ENCODE results near the gene TMEM87B. TPM values are rescaled to one million over a fixed set of nuclear protein-coding genes. Genes with fewer than 3 reads are reported as not detected.

TMEM87B gene
- total and polyA plus RNA-seq, 7 donors = 1.7 to 6.0 (median 3.2) TPM

- Histone ChIP-seq H3K4me1 (no peaks in the 10 kb centered on the region), H3K27me3 (ENCODE audit: insufficient read depth in 3 of 3, low read length in 2 of 3) (no peaks in the 10 kb centered on the region), H3K4me3 (no peak overlapping the region), H3K27ac (no peak overlapping the region), H3K9me3 (no peaks in the 10 kb centered on the region), H3K36me3 (ENCODE audit: insufficient read depth in 1 of 2, low read depth in 1 of 2) (peaks cover 0 to 9% of the 10 kb centered on the region in 2 donors)
- TF ChIP-seq CTCF (IDR thresholded peaks at IDR 0.05) = no peak
- intact Hi-C loops (cut with DNase I) = loop anchor here in 1 of 2 donors (2.0 kb wide), 1 partner anchor 38 kb away; no protein-coding TSS in a partner anchor
- no peak for ATAC-seq
- DNase-seq = no peak
- WGBS, 3 donors = 76 to 80% (median 78%) methylated on average over 2 of the region's 2 CpGs
These were observed 46.1 kb upstream of the TMEM87B start for GRCh38 chr2:112008910-112009485.

GRCh38 chr2:112010751-112011150, 44.3 kb upstream of the TMEM87B start:
- WGBS, 3 donors = 87 to 93% (median 88%) methylated on average over 10 of the region's 10 CpGs
- H3K9me3 ChIP-seq = no peaks in the 10 kb centered on the region
- no peak for DNase-seq
- H3K27ac ChIP-seq = no peak overlapping the region
- H3K4me3 ChIP-seq = no peak overlapping the region
- intact Hi-C loops (cut with DNase I) = no loop called here
- H3K36me3 ChIP-seq (ENCODE audit: insufficient read depth in 1 of 2, low read depth in 1 of 2) = peaks cover 0 to 9% of the 10 kb centered on the region in 2 donors
- ATAC-seq = no peak
- TF ChIP-seq CTCF (IDR thresholded peaks at IDR 0.05) = no peak
- H3K4me1 ChIP-seq = no peaks in the 10 kb centered on the region
- H3K27me3 ChIP-seq (ENCODE audit: insufficient read depth in 3 of 3, low read length in 2 of 3) = no peaks in the 10 kb centered on the region

GRCh38 chr2:112012556-112012955, 42.5 kb upstream of the TMEM87B start:
- intact Hi-C loops (cut with DNase I) = no loop called here
- TF ChIP-seq CTCF (IDR thresholded peaks at IDR 0.05) = no peak
- Histone ChIP-seq H3K4me1 (no peaks in the 10 kb centered on the region), H3K36me3 (ENCODE audit: insufficient read depth in 1 of 2, low read depth in 1 of 2) (peaks cover 0 to 9% of the 10 kb centered on the region in 2 donors), H3K27ac (no peak overlapping the region), H3K9me3 (no peaks in the 10 kb centered on the region), H3K4me3 (no peak overlapping the region), H3K27me3 (ENCODE audit: insufficient read depth in 3 of 3, low read length in 2 of 3) (no peaks in the 10 kb centered on the region)
- 56 to 64% (median 58%) methylated on average over 5 of the region's 5 CpGs for WGBS, 3 donors
- ATAC-seq = no peak
- DNase-seq = no peak

GRCh38 chr2:112018846-112019245, 36.2 kb upstream of the TMEM87B start:
- no peak for ATAC-seq
- Histone ChIP-seq H3K27me3 (ENCODE audit: insufficient read depth in 3 of 3, low read length in 2 of 3) (no peaks in the 10 kb centered on the region), H3K9me3 (no peaks in the 10 kb centered on the region), H3K4me1 (no peaks in the 10 kb centered on the region), H3K36me3 (ENCODE audit: insufficient read depth in 1 of 2, low read depth in 1 of 2) (no peaks in the 10 kb centered on the region), H3K27ac (no peak overlapping the region), H3K4me3 (no peak overlapping the region)
- no peak for DNase-seq
- WGBS, 3 donors = 39 to 55% (median 55%) methylated on average over 8 of the region's 8 CpGs
- TF ChIP-seq CTCF (IDR thresholded peaks at IDR 0.05) = no peak
- intact Hi-C loops (cut with DNase I) = no loop called here

GRCh38 chr2:112019569-112019982, 35.5 kb upstream of the TMEM87B start:
- no peak for DNase-seq
- no peaks in the 10 kb centered on the region for H3K27me3 ChIP-seq (ENCODE audit: insufficient read depth in 3 of 3, low read length in 2 of 3)
- H3K27ac ChIP-seq = no peak overlapping the region
- no peaks in the 10 kb centered on the region for H3K9me3 ChIP-seq
- no peak for TF ChIP-seq CTCF (IDR thresholded peaks at IDR 0.05)
- 66 to 74% (median 66%) methylated on average over 4 of the region's 4 CpGs for WGBS, 3 donors
- intact Hi-C loops (cut with DNase I) = no loop called here
- H3K4me3 ChIP-seq = no peak overlapping the region
- no peak for ATAC-seq
- H3K36me3 ChIP-seq (ENCODE audit: insufficient read depth in 1 of 2, low read depth in 1 of 2) = no peaks in the 10 kb centered on the region
- H3K4me1 ChIP-seq = no peaks in the 10 kb centered on the region
